OCI-LY7 (cell line): ENCODE measurements around the gene SDR39U1. TPM values are rescaled to one million over a fixed set of nuclear protein-coding genes. Genes with fewer than 3 reads are reported as not detected.

Experiments used
- BruUV-seq: library from RNA; stranded (reverse); fragments of 400-500 nt; replicated peaks from 2 replicates; lab custom pipeline; 2021; lab: Mats Ljungman, UMichigan
- CTCF ChIA-PET: fragments of 300-600 bp; sonication (Branson Sonifier 250); formaldehyde crosslinking; loops from one replicate; lab custom pipeline; 2022; ENCODE audit warnings: antibody characterized with exemption; ENCODE audit not compliant: unreplicated experiment; lab: Charles Lee
- POLR2A ChIA-PET: fragments of 300-600 bp; sonication (Branson Sonifier 250); formaldehyde crosslinking; loops from one replicate; lab custom pipeline; 2022; ENCODE audit warnings: antibody characterized with exemption; lab: Charles Lee
- DNase-seq: peaks from one replicate; pipeline ENCODE4 v3.0.0-alpha.2; 2015; ENCODE audit warnings: low spot score
- H2AFZ ChIP-seq: fragments of 200-600 bp; sonication (generic), shearing (Covaris generic); 2 replicates; pipeline ENCODE4 v1.6.1; 2014; ENCODE audit warnings: mild to moderate bottlenecking, antibody characterized with exemption, low read length, moderate library complexity
- H3K27ac ChIP-seq: fragments of 200-600 bp; sonication (generic); 2 replicates; pipeline ENCODE4 v1.5.1; 2014; ENCODE audit warnings: mixed run types, low read depth, mild to moderate bottlenecking, moderate library complexity, low read length, inconsistent platforms; ENCODE audit not compliant: poor library complexity, severe bottlenecking
- H3K36me3 ChIP-seq: fragments of 200-600 bp; sonication (generic); 2 replicates; pipeline ENCODE4 v1.6.1; 2014; ENCODE audit warnings: mild to moderate bottlenecking, antibody characterized with exemption, low read length, moderate library complexity, mixed read lengths; ENCODE audit not compliant: insufficient read depth
- H3K4me1 ChIP-seq: fragments of 200-600 bp; sonication (generic); 2 replicates; pipeline ENCODE4 v1.5.1; 2014; ENCODE audit warnings: mild to moderate bottlenecking, low read length; ENCODE audit not compliant: insufficient read depth, poor library complexity, severe bottlenecking
- H3K4me2 ChIP-seq: fragments of 200-600 bp; sonication (generic); 2 replicates; pipeline ENCODE4 v1.6.1; 2014; ENCODE audit warnings: mild to moderate bottlenecking, low read length
- H3K4me3 ChIP-seq: fragments of 200-600 bp; sonication (generic); 2 replicates; pipeline ENCODE4 v1.5.1; 2014; ENCODE audit warnings: mild to moderate bottlenecking, low read depth, low read length; ENCODE audit not compliant: poor library complexity, severe bottlenecking
- H3K79me2 ChIP-seq: fragments of 200-600 bp; sonication (generic); 2 replicates; pipeline ENCODE4 v1.6.1; 2016; ENCODE audit warnings: low read depth, mild to moderate bottlenecking, low read length, moderate library complexity, mixed read lengths; ENCODE audit not compliant: insufficient read depth
- H3K9me2 ChIP-seq: fragments of 200-600 bp; sonication (generic); 2 replicates; pipeline ENCODE4 v1.6.1; 2016; ENCODE audit warnings: mild to moderate bottlenecking, low read length, mixed read lengths; ENCODE audit not compliant: insufficient read depth
- H3K9me3 ChIP-seq: fragments of 200-600 bp; sonication (generic); 2 replicates; pipeline ENCODE4 v1.6.1; 2014; ENCODE audit warnings: mild to moderate bottlenecking, mixed run types, low read length, mixed read lengths
- H4K20me1 ChIP-seq: fragments of 200-600 bp; sonication (generic); 2 replicates; pipeline ENCODE4 v1.6.1; 2014; ENCODE audit warnings: mild to moderate bottlenecking, antibody characterized with exemption, low read length, moderate library complexity, mixed read lengths; ENCODE audit not compliant: insufficient read depth
- EZH2phosphoT487 ChIP-seq: fragments of 200-600 bp; sonication (generic); IDR thresholded peaks from 2 replicates; pipeline ENCODE4 v1.6.1; 2018; ENCODE audit warnings: low read depth, borderline replicate concordance, mild to moderate bottlenecking, mixed run types, antibody characterized with exemption, low read length, moderate library complexity, mixed read lengths
- intact Hi-C: fragments of 100-400 bp; cut with micrococcal nuclease; formaldehyde crosslinking; loops from one replicate; pipeline ENCODE4 v1.10.0; 2022; ENCODE audit not compliant: unreplicated experiment
- total RNA-seq, 2 experiments: library from RNA; depleted of rRNA in 1 of 2; stranded (reverse); fragments of >200 nt in 1 of 2; shearing (Covaris generic) in 1 of 2; gene quantifications; 2 replicates each; pipeline ENCODE4 v1.2.3, GENCODE V29; 2014 to 2022
- TF ChIP-seq, protein P1 (sequence below): fragments of 200-600 bp; sonication (generic); conservative IDR thresholded peaks from 2 replicates; pipeline ENCODE4 v1.5.1; 2014; ENCODE audit warnings: mild to moderate bottlenecking, antibody characterized with exemption, low read length, moderate library complexity, mixed read lengths

SDR39U1 gene
- total RNA-seq, 2 experiments from 2014 or later: 51.4 to 103 TPM

DNA sequence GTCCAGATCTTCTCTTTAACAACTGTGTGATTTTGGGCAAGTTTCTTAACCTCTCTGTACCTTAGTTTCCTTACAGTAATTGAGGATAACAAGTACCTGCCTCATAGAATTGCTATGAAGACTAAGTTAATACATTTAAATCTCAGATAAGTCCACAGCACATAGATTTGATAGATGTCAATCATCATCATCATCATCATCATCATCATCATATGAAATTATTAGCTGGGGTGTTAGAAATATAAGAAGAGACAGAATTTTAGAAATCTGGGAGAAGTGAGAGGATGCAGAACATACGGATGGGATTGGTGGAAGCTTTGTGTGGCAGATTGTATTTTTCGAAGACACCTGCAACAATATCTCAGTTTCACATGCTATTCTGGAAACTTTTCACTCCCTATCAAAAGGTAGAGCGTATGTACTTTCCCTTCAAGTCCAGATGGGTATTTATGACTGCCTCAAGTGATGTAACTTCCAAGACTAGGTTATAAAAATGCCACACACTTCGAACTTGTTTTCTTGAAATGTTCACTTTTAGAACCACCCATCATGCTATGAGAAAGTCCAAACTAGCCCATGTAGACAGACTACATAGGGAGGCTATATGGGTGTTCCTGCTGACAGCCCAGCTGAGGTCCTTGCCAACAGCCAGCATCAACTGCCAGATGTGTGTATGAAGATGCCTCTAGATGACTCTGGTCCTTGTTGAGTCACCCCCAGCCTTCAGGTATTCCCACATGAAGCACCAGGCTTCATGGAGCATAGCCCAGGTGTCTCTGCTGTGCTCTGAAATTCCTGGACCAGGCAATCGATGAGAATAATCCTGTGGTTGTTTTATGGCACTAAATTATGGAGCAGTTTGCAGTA is 20.7 kb upstream of the SDR39U1 start:
- TSS peak; percentile 50 for BruUV-seq
- no peaks in the 10 kb centered on the region for H3K36me3 ChIP-seq
- H3K9me3 ChIP-seq: no peaks in the 10 kb centered on the region
- peak; percentile 64 for DNase-seq
- peak overlapping the region; percentile 53 for H3K4me2 ChIP-seq
- H3K4me1 ChIP-seq: peaks cover 29% of the 10 kb centered on the region
- no peaks in the 10 kb centered on the region for H4K20me1 ChIP-seq
- H3K4me3 ChIP-seq: peak overlapping the region; percentile 14
- H3K9me2 ChIP-seq: no peaks in the 10 kb centered on the region
- ChIA-PET POLR2A (interaction anchor here (1.0 kb wide), 1 partner anchor 22 kb away, joined by 4 read pairs; no protein-coding TSS in a partner anchor), CTCF (no interaction called here)
- intact Hi-C loops: no loop called here
- H2AFZ ChIP-seq: peak overlapping the region; percentile 12; the same call in 1 of the 2 replicates
- peak overlapping the region; percentile 82 for H3K27ac ChIP-seq
- no peaks in the 10 kb centered on the region for H3K79me2 ChIP-seq
- TF ChIP-seq EZH2phosphoT487: no peak
- TF ChIP-seq, protein P1, sequence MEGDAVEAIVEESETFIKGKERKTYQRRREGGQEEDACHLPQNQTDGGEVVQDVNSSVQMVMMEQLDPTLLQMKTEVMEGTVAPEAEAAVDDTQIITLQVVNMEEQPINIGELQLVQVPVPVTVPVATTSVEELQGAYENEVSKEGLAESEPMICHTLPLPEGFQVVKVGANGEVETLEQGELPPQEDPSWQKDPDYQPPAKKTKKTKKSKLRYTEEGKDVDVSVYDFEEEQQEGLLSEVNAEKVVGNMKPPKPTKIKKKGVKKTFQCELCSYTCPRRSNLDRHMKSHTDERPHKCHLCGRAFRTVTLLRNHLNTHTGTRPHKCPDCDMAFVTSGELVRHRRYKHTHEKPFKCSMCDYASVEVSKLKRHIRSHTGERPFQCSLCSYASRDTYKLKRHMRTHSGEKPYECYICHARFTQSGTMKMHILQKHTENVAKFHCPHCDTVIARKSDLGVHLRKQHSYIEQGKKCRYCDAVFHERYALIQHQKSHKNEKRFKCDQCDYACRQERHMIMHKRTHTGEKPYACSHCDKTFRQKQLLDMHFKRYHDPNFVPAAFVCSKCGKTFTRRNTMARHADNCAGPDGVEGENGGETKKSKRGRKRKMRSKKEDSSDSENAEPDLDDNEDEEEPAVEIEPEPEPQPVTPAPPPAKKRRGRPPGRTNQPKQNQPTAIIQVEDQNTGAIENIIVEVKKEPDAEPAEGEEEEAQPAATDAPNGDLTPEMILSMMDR: no peak

DNA sequence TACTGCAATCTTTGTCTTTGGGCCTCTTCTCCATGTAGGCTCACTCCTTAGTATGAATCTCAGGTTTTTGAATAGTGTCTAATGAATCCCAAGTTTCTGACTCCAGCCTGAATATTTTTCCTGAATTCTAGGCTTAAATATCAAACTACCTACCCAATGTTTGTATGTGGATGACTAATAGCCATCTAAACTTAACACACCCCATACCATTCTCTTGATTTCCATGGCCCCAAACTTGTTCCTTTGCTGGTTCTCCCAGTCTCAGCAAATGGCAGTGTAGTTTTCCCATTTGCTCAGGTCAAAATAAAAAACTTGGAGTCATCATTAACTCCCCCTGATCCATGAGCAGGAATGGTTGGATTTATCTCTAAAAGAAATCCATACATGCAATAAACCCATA is 18.8 kb upstream of the SDR39U1 start:
- Histone ChIP-seq H3K36me3 (no peaks in the 10 kb centered on the region), H3K27ac (no peak overlapping the region), H3K79me2 (no peaks in the 10 kb centered on the region), H4K20me1 (no peaks in the 10 kb centered on the region), H2AFZ (no peak overlapping the region), H3K4me3 (no peak overlapping the region), H3K4me1 (peaks cover 29% of the 10 kb centered on the region), H3K4me2 (no peak overlapping the region), H3K9me3 (no peaks in the 10 kb centered on the region), H3K9me2 (no peaks in the 10 kb centered on the region)
- no TSS peak for BruUV-seq
- CTCF ChIA-PET: no interaction called here
- TF ChIP-seq EZH2phosphoT487: no peak
- TF ChIP-seq, protein P1: no peak
- POLR2A ChIA-PET: no interaction called here
- no peak for DNase-seq
- intact Hi-C loops: no loop called here

DNA sequence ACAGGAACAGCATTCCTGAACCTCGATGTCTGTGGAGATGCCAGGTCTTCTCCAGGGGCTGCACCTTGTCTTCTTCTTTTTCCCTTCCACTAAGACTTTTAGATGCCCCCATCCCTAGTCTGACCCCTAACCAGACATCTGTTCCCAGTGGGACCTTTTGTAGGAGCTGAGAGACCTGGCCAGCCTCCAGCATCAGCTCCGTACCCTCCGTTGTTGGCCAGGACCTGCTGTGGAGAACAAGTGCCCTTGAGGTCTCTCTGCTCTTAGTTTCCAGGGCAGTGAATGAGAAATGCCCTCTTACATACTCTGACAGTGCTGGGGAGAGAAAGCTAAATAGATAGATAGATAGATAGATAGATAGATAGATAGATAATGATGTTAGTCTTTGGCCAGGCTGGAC is 16.8 kb upstream of the SDR39U1 start:
- BruUV-seq: no TSS peak
- POLR2A ChIA-PET: interaction anchor here (1.1 kb wide), 1 partner anchor 18 kb away, joined by 3 read pairs; no protein-coding TSS in a partner anchor
- Histone ChIP-seq H4K20me1 (no peaks in the 10 kb centered on the region), H3K27ac (no peak overlapping the region), H3K9me3 (0 out of 2 replicates have a peak, but pooled peaks cover 2% of the 10 kb centered on the region), H3K4me1 (peaks cover 17% of the 10 kb centered on the region), H3K9me2 (no peaks in the 10 kb centered on the region), H3K79me2 (no peaks in the 10 kb centered on the region), H2AFZ (no peak overlapping the region), H3K36me3 (no peaks in the 10 kb centered on the region), H3K4me2 (no peak overlapping the region), H3K4me3 (no peak overlapping the region)
- TF ChIP-seq EZH2phosphoT487: no peak
- TF ChIP-seq, protein P1: no peak
- CTCF ChIA-PET: no interaction called here
- intact Hi-C loops: no loop called here
- no peak for DNase-seq
